ENCODE results near the gene ADGRG3.

DNA sequence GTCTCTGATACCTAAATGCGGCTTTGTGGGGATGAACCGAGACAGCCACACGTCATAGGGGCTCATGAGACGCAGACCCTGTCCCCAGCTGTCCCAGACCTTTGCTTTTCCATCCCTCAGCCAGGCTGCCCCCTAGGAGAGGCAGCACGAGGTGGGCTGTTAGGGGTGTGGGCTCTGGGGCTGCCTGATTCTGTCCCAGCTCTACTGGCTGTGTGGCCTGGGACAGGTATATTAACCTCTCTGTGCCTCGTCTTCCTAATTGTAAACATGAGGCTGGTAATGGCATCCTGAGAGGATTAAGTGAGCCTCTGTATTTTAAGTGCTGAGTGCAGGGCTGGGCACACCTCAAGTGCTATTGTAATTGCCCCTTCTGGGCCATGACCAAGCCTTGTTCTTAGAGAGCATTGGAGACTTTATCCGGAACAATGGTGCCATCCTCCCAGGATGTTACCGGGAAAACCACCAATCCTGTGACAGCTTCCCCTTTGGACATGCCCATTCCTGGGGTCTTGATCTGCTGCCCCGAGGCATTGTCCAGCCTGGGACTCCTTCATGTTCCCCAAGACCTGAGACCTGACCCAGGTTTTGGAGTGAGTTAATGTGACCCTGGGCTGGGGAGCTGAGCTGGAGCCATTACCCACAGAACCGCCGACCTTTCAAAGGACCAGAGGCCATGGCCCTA lies 34.6 kb upstream of the ADGRG3 start:
- TF ChIP-seq, protein P1, sequence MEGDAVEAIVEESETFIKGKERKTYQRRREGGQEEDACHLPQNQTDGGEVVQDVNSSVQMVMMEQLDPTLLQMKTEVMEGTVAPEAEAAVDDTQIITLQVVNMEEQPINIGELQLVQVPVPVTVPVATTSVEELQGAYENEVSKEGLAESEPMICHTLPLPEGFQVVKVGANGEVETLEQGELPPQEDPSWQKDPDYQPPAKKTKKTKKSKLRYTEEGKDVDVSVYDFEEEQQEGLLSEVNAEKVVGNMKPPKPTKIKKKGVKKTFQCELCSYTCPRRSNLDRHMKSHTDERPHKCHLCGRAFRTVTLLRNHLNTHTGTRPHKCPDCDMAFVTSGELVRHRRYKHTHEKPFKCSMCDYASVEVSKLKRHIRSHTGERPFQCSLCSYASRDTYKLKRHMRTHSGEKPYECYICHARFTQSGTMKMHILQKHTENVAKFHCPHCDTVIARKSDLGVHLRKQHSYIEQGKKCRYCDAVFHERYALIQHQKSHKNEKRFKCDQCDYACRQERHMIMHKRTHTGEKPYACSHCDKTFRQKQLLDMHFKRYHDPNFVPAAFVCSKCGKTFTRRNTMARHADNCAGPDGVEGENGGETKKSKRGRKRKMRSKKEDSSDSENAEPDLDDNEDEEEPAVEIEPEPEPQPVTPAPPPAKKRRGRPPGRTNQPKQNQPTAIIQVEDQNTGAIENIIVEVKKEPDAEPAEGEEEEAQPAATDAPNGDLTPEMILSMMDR (IDR thresholded peaks at IDR 0.05), result no peak
- TF ChIP-seq POLR2A (IDR thresholded peaks at IDR 0.05), result no peak

Measured in adrenal gland (tissue), 5 donors.